Stimulated activated effector memory CD8-positive, alpha-beta T cell treated with anti-CD3 and anti-CD28 coated beads, Interleukin-12 subunit alpha, Interleukin-12 subunit beta, amount 100 ng/mL, for 72 hours (primary cell): ENCODE results near the gene BCL2L14.
"Not testable (repeated sequence)": the region's sequence is repeated elsewhere in the genome, so short reads cannot be mapped to it uniquely, and the experiment has no call there.

ENCODE experiments used
- ATAC-seq: fragments of 150-1000 bp; cut with Tn5 transposase; 2 replicates; pipeline ENCODE4 v1.10.0; 2021
- DNase-seq, 2 donors: peaks; one replicate each; pipeline ENCODE4 v3.0.0; 2021 to 2022; ENCODE audit warnings: low spot score in 2 of 2
- H3K27ac Mint-ChIP-seq: one replicate; pipeline ENCODE4 v1.8.0; 2022; ENCODE audit warnings: mild to moderate bottlenecking, mixed read lengths
- H3K36me3 Mint-ChIP-seq: one replicate; pipeline ENCODE4 v1.8.0; 2022; ENCODE audit warnings: mild to moderate bottlenecking, mixed read lengths
- H3K4me1 Mint-ChIP-seq: one replicate; pipeline ENCODE4 v1.8.0; 2022; ENCODE audit warnings: mixed read lengths
- H3K4me3 Mint-ChIP-seq: one replicate; pipeline ENCODE4 v1.8.0; 2022; ENCODE audit warnings: mild to moderate bottlenecking, mixed read lengths
- H3K9me3 Mint-ChIP-seq: one replicate; pipeline ENCODE4 v1.8.0; 2022; ENCODE audit warnings: mixed read lengths

Gene BCL2L14

DNA sequence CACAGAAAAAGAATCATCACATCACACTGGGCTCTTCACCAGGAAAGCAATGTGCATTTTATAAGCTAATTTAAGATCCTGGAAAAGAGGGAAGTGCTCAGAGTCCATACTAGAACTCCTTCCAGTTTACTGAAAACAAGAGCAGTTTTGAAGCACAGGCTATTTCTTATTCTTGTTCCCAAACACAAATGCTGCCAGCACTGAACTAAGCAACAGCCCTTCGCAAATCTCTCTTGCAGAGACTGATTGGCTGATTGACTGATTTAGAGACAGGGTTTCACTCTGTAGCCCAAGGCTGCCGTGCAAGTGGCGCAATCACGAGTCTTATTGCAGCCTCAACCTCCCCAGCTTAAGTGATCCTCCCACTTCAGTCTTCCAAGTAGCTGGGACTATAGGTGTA is 44.8 kb downstream of the BCL2L14 start:
- Mint-ChIP-seq H3K27ac (no peak overlapping the region), H3K9me3 (no peaks in the 10 kb centered on the region), H3K36me3 (no peaks in the 10 kb centered on the region), H3K4me1 (no peaks in the 10 kb centered on the region), H3K4me3 (no peak overlapping the region)
- no peak for DNase-seq
- ATAC-seq = no peak

DNA sequence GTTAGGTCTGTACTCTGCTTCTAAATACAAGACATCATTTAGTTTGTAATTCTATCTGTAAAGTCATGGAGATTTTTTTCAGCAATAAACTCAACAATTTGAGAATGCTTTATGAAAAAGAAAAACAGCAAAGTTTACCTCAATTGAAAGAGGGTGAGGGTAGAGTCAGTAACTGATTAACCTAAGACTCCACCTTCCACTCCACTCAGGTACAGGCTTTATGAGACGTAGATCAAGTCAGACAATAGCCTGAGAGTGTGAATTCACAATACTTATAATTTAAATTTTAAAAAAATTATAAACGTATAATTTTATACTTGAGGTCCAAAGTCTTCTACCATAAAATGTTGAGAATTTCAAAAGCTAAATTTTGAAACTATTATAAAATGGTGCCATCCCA is 45.9 kb downstream of the BCL2L14 start:
- H3K36me3 Mint-ChIP-seq = no peaks in the 10 kb centered on the region
- no peaks in the 10 kb centered on the region for H3K4me1 Mint-ChIP-seq
- ATAC-seq (no peak), DNase-seq (no peak)
- H3K4me3 Mint-ChIP-seq = no peak overlapping the region
- H3K9me3 Mint-ChIP-seq = no peaks in the 10 kb centered on the region
- no peak overlapping the region for H3K27ac Mint-ChIP-seq

- Mint-ChIP-seq H3K4me1 (no peaks in the 10 kb centered on the region), H3K9me3 (no peaks in the 10 kb centered on the region), H3K4me3 (no peak overlapping the region), H3K36me3 (no peaks in the 10 kb centered on the region), H3K27ac (no peak overlapping the region)
- ATAC-seq (peak; percentile 36), DNase-seq (no peak)
Observed at GRCh38 chr12:12121061-12121460, 50.3 kb downstream of the BCL2L14 start.

GRCh38 chr12:12123036-12123604 is 52.4 kb downstream of the BCL2L14 start:
- Mint-ChIP-seq H3K4me3 (no peak overlapping the region), H3K36me3 (no peaks in the 10 kb centered on the region), H3K4me1 (no peaks in the 10 kb centered on the region), H3K9me3 (no peaks in the 10 kb centered on the region), H3K27ac (no peak overlapping the region)
- ATAC-seq (no peak), DNase-seq (no peak)

DNA sequence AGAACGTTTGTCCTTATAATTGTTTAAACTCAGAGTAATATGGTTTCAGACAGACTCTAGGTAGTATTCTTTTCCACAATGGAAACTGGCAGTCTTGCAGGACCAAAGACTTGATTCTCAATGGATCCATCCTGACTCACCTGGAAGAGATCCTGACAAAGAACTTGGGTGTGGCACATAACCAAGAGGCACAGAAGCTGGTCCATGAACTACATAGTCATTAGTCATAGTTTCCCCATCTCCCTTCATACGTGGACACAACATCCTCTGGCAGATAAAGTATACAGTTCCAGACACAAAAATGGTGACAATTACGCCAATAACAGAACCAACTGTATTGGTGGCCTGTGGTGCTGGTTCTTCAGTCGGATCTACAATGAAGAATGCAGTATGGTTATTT is 55.8 kb downstream of the BCL2L14 start:
- Mint-ChIP-seq H3K4me1 (no peaks in the 10 kb centered on the region), H3K27ac (no peak overlapping the region), H3K36me3 (no peaks in the 10 kb centered on the region), H3K9me3 (no peaks in the 10 kb centered on the region), H3K4me3 (no peak overlapping the region)
- ATAC-seq (no peak), DNase-seq (no peak)

GRCh38 chr12:12127304-12127703 is 56.6 kb downstream of the BCL2L14 start:
- Mint-ChIP-seq H3K4me1 (no peaks in the 10 kb centered on the region), H3K9me3 (no peaks in the 10 kb centered on the region), H3K36me3 (no peaks in the 10 kb centered on the region), H3K27ac (no peak overlapping the region), H3K4me3 (no peak overlapping the region)
- DNase-seq = no peak
- no peak for ATAC-seq

DNA sequence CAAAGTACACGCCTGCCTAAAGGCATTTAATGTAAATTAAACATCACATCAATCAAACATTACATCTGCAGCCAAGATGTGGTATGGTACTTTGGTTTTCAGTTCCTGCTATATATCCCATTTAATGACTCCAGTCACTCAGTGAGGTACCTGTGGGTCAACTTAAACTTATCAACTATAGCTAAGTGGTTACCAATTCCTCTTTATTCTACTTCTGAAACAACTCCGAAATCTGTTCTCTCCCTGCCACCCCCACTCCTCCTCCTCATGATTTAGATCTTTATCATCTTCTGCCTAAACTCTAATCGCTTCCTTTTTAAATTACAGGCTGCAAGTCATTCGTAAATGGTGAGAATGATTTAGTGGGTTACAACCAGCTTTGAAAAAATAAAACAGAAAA is 57.9 kb downstream of the BCL2L14 start:
- H3K4me3 Mint-ChIP-seq = no peak overlapping the region
- no peak overlapping the region for H3K27ac Mint-ChIP-seq
- H3K4me1 Mint-ChIP-seq = no peaks in the 10 kb centered on the region
- H3K36me3 Mint-ChIP-seq = no peaks in the 10 kb centered on the region
- DNase-seq = no peak
- ATAC-seq = no peak
- H3K9me3 Mint-ChIP-seq = no peaks in the 10 kb centered on the region

- Mint-ChIP-seq H3K4me3 (no peak overlapping the region), H3K27ac (no peak overlapping the region), H3K9me3 (no peaks in the 10 kb centered on the region), H3K4me1 (no peaks in the 10 kb centered on the region), H3K36me3 (no peaks in the 10 kb centered on the region)
- no peak for ATAC-seq
- DNase-seq = no peak
Observed at GRCh38 chr12:12133259-12133658, 62.5 kb downstream of the BCL2L14 start.

- DNase-seq (no peak), ATAC-seq (no peak)
- no peak overlapping the region for H3K27ac Mint-ChIP-seq
- no peaks in the 10 kb centered on the region for H3K36me3 Mint-ChIP-seq
- no peak overlapping the region for H3K4me3 Mint-ChIP-seq
- H3K4me1 Mint-ChIP-seq = no peaks in the 10 kb centered on the region
- H3K9me3 Mint-ChIP-seq = no peaks in the 10 kb centered on the region
Observed at GRCh38 chr12:12133785-12134184, 63.0 kb downstream of the BCL2L14 start.

DNA sequence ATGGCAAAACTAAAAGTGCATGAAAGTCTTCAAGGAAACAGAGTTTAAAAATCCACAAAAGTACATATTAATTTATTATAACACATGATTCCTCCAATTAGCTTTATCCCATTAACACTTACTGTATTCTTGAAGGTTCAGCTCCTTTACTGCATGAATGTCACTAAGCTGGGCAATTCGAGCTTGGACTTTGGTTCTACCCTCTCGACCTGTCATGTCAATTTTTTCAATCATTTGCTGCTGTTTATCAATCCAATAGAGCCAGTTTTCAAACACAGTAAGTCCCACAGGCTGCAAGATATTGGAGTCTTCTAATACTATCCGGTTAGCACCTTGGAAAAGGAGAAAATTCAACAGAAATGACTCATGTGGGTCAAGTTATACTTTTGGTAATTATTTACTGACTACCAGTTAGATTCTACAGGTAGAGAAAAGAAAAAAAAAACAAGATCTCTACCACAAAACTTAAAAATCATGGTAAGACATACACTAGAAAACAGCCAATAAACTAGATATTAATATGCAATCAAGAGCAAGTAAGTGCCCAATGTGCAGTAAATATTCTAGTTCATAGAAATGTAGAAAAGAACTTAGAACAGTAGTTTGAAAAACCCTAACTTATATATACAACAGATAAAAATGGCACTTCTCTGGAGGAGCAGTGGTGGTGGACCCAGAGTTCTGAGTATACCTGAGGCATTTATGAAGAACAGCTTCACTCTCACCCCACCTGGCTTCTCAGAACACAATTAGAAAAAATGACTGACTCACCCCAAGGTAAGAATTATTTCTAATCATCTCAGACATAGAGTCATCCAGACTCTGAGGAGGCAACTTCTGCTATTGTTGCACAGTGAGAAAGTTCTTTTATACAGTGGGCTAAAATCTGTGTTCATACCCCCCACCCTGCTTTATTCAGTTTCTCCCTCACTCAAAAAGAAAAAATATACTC is 67.7 kb downstream of the BCL2L14 start:
- no peak for ATAC-seq
- DNase-seq = no peak
- Mint-ChIP-seq H3K4me1 (no peaks in the 10 kb centered on the region), H3K4me3 (no peak overlapping the region), H3K27ac (no peak overlapping the region), H3K9me3 (no peaks in the 10 kb centered on the region), H3K36me3 (no peaks in the 10 kb centered on the region)

DNA sequence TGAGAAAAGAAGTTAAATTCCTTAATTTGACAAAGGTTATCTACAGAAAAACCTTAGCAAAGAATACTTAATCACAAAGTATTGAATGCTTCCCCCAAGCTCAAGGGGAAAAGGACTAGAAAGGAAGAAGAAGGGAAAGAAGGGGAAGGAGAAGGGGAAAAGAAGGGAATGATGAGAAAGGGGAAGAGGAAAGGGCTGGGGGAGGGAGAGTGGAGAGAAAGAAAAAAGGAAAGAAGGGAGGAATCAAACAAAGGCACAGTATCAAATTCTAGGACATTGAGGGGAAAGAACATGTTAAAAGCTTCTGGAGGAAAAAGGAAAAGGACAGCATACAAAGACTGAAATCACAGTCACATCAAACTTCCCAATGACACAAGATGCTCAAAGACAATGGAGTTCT is 70.3 kb downstream of the BCL2L14 start:
- no peaks in the 10 kb centered on the region for H3K9me3 Mint-ChIP-seq
- no peak overlapping the region for H3K4me3 Mint-ChIP-seq
- H3K36me3 Mint-ChIP-seq = no peaks in the 10 kb centered on the region
- no peak for DNase-seq
- no peak overlapping the region for H3K27ac Mint-ChIP-seq
- H3K4me1 Mint-ChIP-seq = no peaks in the 10 kb centered on the region
- ATAC-seq = no peak

GRCh38 chr12:12144531-12144930 is 73.8 kb downstream of the BCL2L14 start:
- not testable (repeated sequence) for H3K4me3 Mint-ChIP-seq, H3K27ac Mint-ChIP-seq, H3K36me3 Mint-ChIP-seq, ATAC-seq, DNase-seq, H3K9me3 Mint-ChIP-seq, H3K4me1 Mint-ChIP-seq

- Mint-ChIP-seq H3K4me3 (no peak overlapping the region), H3K27ac (no peak overlapping the region), H3K9me3 (no peaks in the 10 kb centered on the region), H3K4me1 (no peaks in the 10 kb centered on the region), H3K36me3 (no peaks in the 10 kb centered on the region)
- DNase-seq (no peak), ATAC-seq (no peak)
Observed at GRCh38 chr12:12147111-12147510, 76.4 kb downstream of the BCL2L14 start.
